CD14-positive monocyte (primary cell): ENCODE results near the gene TAS2R46. TPM values are rescaled to one million over a fixed set of nuclear protein-coding genes. Genes with fewer than 3 reads are reported as not detected.

Source experiments
- DNase-seq, 3 donors: peaks; one replicate each; pipeline ENCODE4 v3.0.0-alpha.2; 2011 to 2022
- H2AFZ ChIP-seq: 2 replicates; pipeline ENCODE4 v1.6.0; 2012; ENCODE audit warnings: mild to moderate bottlenecking, low read depth, low read length, inconsistent platforms; ENCODE audit not compliant: insufficient read depth, poor library complexity, severe bottlenecking
- H3K27ac ChIP-seq, 2 donors: 1 replicate in 1 of 2; 2 replicates in 1 of 2; pipeline ENCODE4 v1.5.1; 2012 to 2013; ENCODE audit warnings: low read length in 2 of 2, control low read depth in 1 of 2, inconsistent platforms in 1 of 2, low read depth in 1 of 2, mild to moderate bottlenecking in 1 of 2
- H3K27me3 ChIP-seq, 2 donors: one replicate each; pipeline versions ENCODE4 v1.6.0 to v1.6.1; 2011 to 2013; ENCODE audit warnings: low read length in 2 of 2; ENCODE audit not compliant: control insufficient read depth in 2 of 2, insufficient read depth in 2 of 2
- H3K36me3 ChIP-seq, 2 donors: replicated peaks in 1 of 2; 1 replicate in 1 of 2; 2 replicates in 1 of 2; pipeline versions ENCODE4 v1.5.1 to v1.6.1; 2012 to 2013; ENCODE audit warnings: low read length in 2 of 2, control low read depth in 1 of 2, inconsistent platforms in 1 of 2, mild to moderate bottlenecking in 1 of 2; ENCODE audit not compliant: insufficient read depth in 2 of 2, control insufficient read depth in 1 of 2
- H3K4me1 ChIP-seq, 2 donors: 1 replicate in 1 of 2; 2 replicates in 1 of 2; pipeline versions ENCODE4 v1.5.1 to v1.6.1; 2012 to 2013; ENCODE audit warnings: low read length in 2 of 2, control low read depth in 1 of 2, inconsistent platforms in 1 of 2, mild to moderate bottlenecking in 1 of 2, moderate library complexity in 1 of 2; ENCODE audit not compliant: insufficient read depth in 2 of 2, control insufficient read depth in 1 of 2
- H3K4me2 ChIP-seq: replicated peaks from 2 replicates; pipeline ENCODE3; 2012; ENCODE audit warnings: low read length, moderate library complexity, mild to moderate bottlenecking; ENCODE audit not compliant: poor library complexity, severe bottlenecking; ENCODE audit errors: extremely low read depth
- H3K4me3 ChIP-seq, 3 experiments: fragments of 200-600 bp in 1 of 3; sonication (generic) in 1 of 3; replicated peaks in 1 of 3; 1 replicate in 2 of 3; 2 replicates in 1 of 3; pipeline ENCODE4 v1.5.1; 2011 to 2013; ENCODE audit warnings: low read length in 3 of 3, mild to moderate bottlenecking in 3 of 3, control low read depth in 2 of 3, low read depth in 2 of 3, inconsistent platforms in 1 of 3, moderate library complexity in 1 of 3
- H3K79me2 ChIP-seq: 2 replicates; pipeline ENCODE4 v1.6.0; 2012; ENCODE audit warnings: mild to moderate bottlenecking, control low read depth, inconsistent platforms, low read length, moderate library complexity; ENCODE audit not compliant: insufficient read depth
- H3K9ac ChIP-seq: 2 replicates; pipeline ENCODE4 v1.6.0; 2017; ENCODE audit warnings: low read length, mild to moderate bottlenecking; ENCODE audit not compliant: insufficient read depth, poor library complexity, severe bottlenecking
- H3K9me3 ChIP-seq, 2 donors: replicated peaks in 1 of 2; 1 replicate in 1 of 2; 2 replicates in 1 of 2; pipeline versions ENCODE4 v1.5.1 to v1.6.1; 2012 to 2013; ENCODE audit warnings: low read length in 2 of 2, control low read depth in 1 of 2; ENCODE audit not compliant: control insufficient read depth in 1 of 2, insufficient read depth in 1 of 2
- H4K20me1 ChIP-seq: 2 replicates; pipeline ENCODE4 v1.6.0; 2012; ENCODE audit warnings: mild to moderate bottlenecking, low read length, control low read depth, moderate library complexity; ENCODE audit not compliant: insufficient read depth
- H3K27ac Mint-ChIP-seq, 7 donors: one replicate each; pipeline ENCODE4 v1.8.0; 2020; ENCODE audit warnings: mild to moderate bottlenecking in 7 of 7, mixed read lengths in 7 of 7, moderate library complexity in 6 of 7, inconsistent platforms in 2 of 7
- H3K27me3 Mint-ChIP-seq, 3 donors: one replicate each; pipeline ENCODE4 v1.8.0; 2021 to 2022; ENCODE audit warnings: low read depth in 3 of 3, mild to moderate bottlenecking in 3 of 3, mixed read lengths in 3 of 3, moderate library complexity in 3 of 3, inconsistent platforms in 1 of 3
- H3K36me3 Mint-ChIP-seq, 2 donors: one replicate each; pipeline ENCODE4 v1.8.0; 2020; ENCODE audit warnings: mixed read lengths in 2 of 2, inconsistent platforms in 1 of 2, mild to moderate bottlenecking in 1 of 2
- H3K4me1 Mint-ChIP-seq: one replicate; pipeline ENCODE4 v1.8.0; 2020; ENCODE audit warnings: mild to moderate bottlenecking, mixed read lengths
- H3K4me3 Mint-ChIP-seq, 2 donors: one replicate each; pipeline ENCODE4 v1.8.0; 2020; ENCODE audit warnings: mild to moderate bottlenecking in 2 of 2, mixed read lengths in 2 of 2, moderate library complexity in 1 of 2
- H3K9me3 Mint-ChIP-seq, 7 donors: one replicate each; pipeline ENCODE4 v1.8.0; 2020 to 2022; ENCODE audit warnings: mixed read lengths in 7 of 7, mild to moderate bottlenecking in 6 of 7, moderate library complexity in 6 of 7, inconsistent platforms in 2 of 7
- WGBS: methylation state at CpG from one replicate; pipeline ENCODE4 v1.1.5; 2013; ENCODE audit warnings: missing lambda C conversion rate; ENCODE audit not compliant: insufficient coverage; 5-methylcytosine and 5-hydroxymethylcytosine counted together
- intact Hi-C, 2 donors: fragments of 100-400 bp; cut with micrococcal nuclease; formaldehyde crosslinking; loops; one replicate each; pipeline versions ENCODE4 v1.15.0 to v1.15.1; 2023
- polyA plus RNA-seq, 3 donors: library from polyadenylated mRNA; depleted of rRNA in 1 of 3; unstranded in 2 of 3; stranded (reverse) in 1 of 3; fragments of 300-500 nt in 2 of 3; fragments of >200 nt in 1 of 3; fragmentation: Illumina TruSeq in 2 of 3; gene quantifications; 1 replicate in 2 of 3; 2 replicates in 1 of 3; pipeline ENCODE4 v1.2.3, GENCODE V29; 2012 to 2021
- TF ChIP-seq, protein P1 (sequence below): fragments of 200-600 bp; IDR thresholded peaks from one replicate; pipeline ENCODE4 v1.8.0; 2022; ENCODE audit warnings: antibody characterized with exemption, mild to moderate bottlenecking

The TAS2R46 gene
- polyA plus RNA-seq, 3 donors, result 0.36 TPM; not detected in 2

GRCh38 chr12:11023387-11023786 lies 38.7 kb downstream of the TAS2R46 start:
- H3K4me2 ChIP-seq, result no peak overlapping the region
- H3K4me1 Mint-ChIP-seq, result no peaks in the 10 kb centered on the region
- WGBS, result no CpG with 5 or more reads among the region's 2 CpGs
- H3K9me3 Mint-ChIP-seq, result peaks cover 5 to 15% (median 10%) of the 10 kb centered on the region in 7 donors
- H3K79me2 ChIP-seq, result no peaks in the 10 kb centered on the region
- TF ChIP-seq, protein P1, sequence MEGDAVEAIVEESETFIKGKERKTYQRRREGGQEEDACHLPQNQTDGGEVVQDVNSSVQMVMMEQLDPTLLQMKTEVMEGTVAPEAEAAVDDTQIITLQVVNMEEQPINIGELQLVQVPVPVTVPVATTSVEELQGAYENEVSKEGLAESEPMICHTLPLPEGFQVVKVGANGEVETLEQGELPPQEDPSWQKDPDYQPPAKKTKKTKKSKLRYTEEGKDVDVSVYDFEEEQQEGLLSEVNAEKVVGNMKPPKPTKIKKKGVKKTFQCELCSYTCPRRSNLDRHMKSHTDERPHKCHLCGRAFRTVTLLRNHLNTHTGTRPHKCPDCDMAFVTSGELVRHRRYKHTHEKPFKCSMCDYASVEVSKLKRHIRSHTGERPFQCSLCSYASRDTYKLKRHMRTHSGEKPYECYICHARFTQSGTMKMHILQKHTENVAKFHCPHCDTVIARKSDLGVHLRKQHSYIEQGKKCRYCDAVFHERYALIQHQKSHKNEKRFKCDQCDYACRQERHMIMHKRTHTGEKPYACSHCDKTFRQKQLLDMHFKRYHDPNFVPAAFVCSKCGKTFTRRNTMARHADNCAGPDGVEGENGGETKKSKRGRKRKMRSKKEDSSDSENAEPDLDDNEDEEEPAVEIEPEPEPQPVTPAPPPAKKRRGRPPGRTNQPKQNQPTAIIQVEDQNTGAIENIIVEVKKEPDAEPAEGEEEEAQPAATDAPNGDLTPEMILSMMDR, result no peak
- H3K4me3 ChIP-seq, result no peak overlapping the region
- H4K20me1 ChIP-seq, result no peaks in the 10 kb centered on the region
- H3K4me1 ChIP-seq, result no peaks in the 10 kb centered on the region
- peaks cover 5 to 24% of the 10 kb centered on the region in 2 donors for H3K36me3 Mint-ChIP-seq
- H3K27ac ChIP-seq, result no peak overlapping the region
- H3K9me3 ChIP-seq, result peaks cover 7 to 12% of the 10 kb centered on the region in 2 donors
- no peak overlapping the region for H3K4me3 Mint-ChIP-seq
- H3K36me3 ChIP-seq, result peaks cover 0 to 9% of the 10 kb centered on the region in 2 donors
- no peak for DNase-seq
- H3K27me3 Mint-ChIP-seq, result no peaks in the 10 kb centered on the region
- H3K27ac Mint-ChIP-seq, result no peak overlapping the region
- intact Hi-C loops, result no loop called here
- H3K27me3 ChIP-seq, result no peaks in the 10 kb centered on the region
- no peak overlapping the region for H3K9ac ChIP-seq
- no peak overlapping the region for H2AFZ ChIP-seq

GRCh38 chr12:11022520-11022919 lies 39.6 kb downstream of the TAS2R46 start, which contains the start of gene TAS2R19:
TAS2R19 (minus strand) TSS chr12:11022620; CDS start chr12:11022571, 49 bp downstream.
- H3K9ac ChIP-seq, result no peak within 1 kb of the TSS
- H3K27me3 Mint-ChIP-seq, result no peaks in the 10 kb centered on the region
- H3K36me3 Mint-ChIP-seq, result peaks cover 2 to 22% of the 10 kb centered on the region in 2 donors
- intact Hi-C loops, result no loop called here
- H3K36me3 ChIP-seq, result peaks cover 0 to under 1% of the 10 kb centered on the region in 2 donors
- no peaks in the 10 kb centered on the region for H3K4me1 ChIP-seq
- no peak within 1 kb of the TSS for H3K4me2 ChIP-seq
- H3K79me2 ChIP-seq, result no peaks in the 10 kb centered on the region
- no peak within 1 kb of the TSS for H3K27ac ChIP-seq
- H3K27me3 ChIP-seq, result no peaks in the 10 kb centered on the region
- 100% methylated on average over 1 of the region's 1 CpG for WGBS
- H2AFZ ChIP-seq, result no peak within 1 kb of the TSS
- H4K20me1 ChIP-seq, result no peaks in the 10 kb centered on the region
- no peak within 1 kb of the TSS for H3K27ac Mint-ChIP-seq
- H3K9me3 ChIP-seq, result peaks cover 5 to 9% of the 10 kb centered on the region in 2 donors
- H3K4me1 Mint-ChIP-seq, result no peaks in the 10 kb centered on the region
- TF ChIP-seq, protein P1, result no peak
- H3K9me3 Mint-ChIP-seq, result peaks cover 5 to 15% (median 9%) of the 10 kb centered on the region in 7 donors
- H3K4me3 Mint-ChIP-seq, result no peak within 1 kb of the TSS
- DNase-seq, result no peak
- H3K4me3 ChIP-seq, result no peak within 1 kb of the TSS
